ENCODE measurements around the gene MPDZ. TPM values are rescaled to one million over a fixed set of nuclear protein-coding genes. Genes with fewer than 3 reads are reported as not detected.

Gene MPDZ
- total RNA-seq, 4 donors from 2014 or later, result 34.2 to 53.9 (median 45.1) TPM

DNA sequence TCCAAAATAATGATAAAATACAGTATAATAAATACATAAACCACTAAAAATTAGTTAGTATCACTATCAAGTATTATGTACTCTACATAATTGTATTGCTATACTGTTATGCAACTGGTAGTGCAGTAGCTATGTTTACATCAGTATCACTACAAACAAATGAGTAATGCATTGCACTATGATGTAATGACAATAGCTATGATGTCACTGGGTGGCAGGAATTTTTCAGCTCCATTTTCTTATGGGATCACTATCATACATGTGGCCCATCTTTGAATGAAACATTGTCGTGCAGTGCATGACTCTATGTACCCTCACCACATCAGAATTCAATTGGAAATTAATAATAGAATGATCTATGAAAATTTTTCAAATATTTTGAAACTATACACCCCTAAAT lies 201.3 kb downstream of the MPDZ start:
- TF ChIP-seq POLR2A (IDR thresholded peaks at IDR 0.05) (no peak), CTCF (IDR thresholded peaks at IDR 0.05) (no peak)
- 86 to 100% methylated on average over 1 of the region's 1 CpG for WGBS, 2 donors
- Histone ChIP-seq H3K4me3 (replicated peaks in 1 of 3) (no peak overlapping the region), H3K27ac (no peak overlapping the region), H3K36me3 (no peaks in the 10 kb centered on the region), H3K27me3 (no peaks in the 10 kb centered on the region), H3K4me1 (no peaks in the 10 kb centered on the region), H3K9me3 (no peaks in the 10 kb centered on the region)
- intact Hi-C loops (cut with DNase I), result no loop called here
- DNase-seq, result no peak

DNA sequence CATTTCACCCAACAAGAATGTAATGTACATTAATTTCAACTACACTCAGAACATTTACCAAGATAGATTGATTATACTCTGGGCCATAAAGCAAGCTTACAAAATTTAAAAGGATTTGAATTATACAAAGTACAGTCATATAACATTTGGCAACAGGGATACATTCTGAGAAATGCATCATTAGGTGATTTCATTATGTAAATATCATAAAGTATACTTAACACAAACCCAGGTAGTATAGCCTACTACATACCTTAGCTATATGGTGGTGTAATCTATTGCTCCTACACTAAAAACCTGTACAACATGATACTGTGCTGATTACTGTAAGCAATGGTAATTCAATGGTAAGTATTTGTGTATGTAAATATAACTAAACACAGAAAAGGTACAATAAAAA lies 202.9 kb downstream of the MPDZ start:
- intact Hi-C loops (cut with DNase I), result no loop called here
- TF ChIP-seq POLR2A (IDR thresholded peaks at IDR 0.05), result no peak
- no peak for TF ChIP-seq CTCF (IDR thresholded peaks at IDR 0.05)
- no peaks in the 10 kb centered on the region for H3K4me1 ChIP-seq
- H3K27me3 ChIP-seq, result no peaks in the 10 kb centered on the region
- no peak overlapping the region for H3K27ac ChIP-seq
- no peak overlapping the region for H3K4me3 ChIP-seq (replicated peaks in 1 of 3)
- no peaks in the 10 kb centered on the region for H3K9me3 ChIP-seq
- no peak for DNase-seq
- no peaks in the 10 kb centered on the region for H3K36me3 ChIP-seq

- intact Hi-C loops (cut with DNase I), result no loop called here
- H3K4me3 ChIP-seq (replicated peaks in 1 of 3), result no peak overlapping the region
- DNase-seq, result no peak
- H3K36me3 ChIP-seq, result no peaks in the 10 kb centered on the region
- TF ChIP-seq POLR2A (IDR thresholded peaks at IDR 0.05) (no peak), CTCF (IDR thresholded peaks at IDR 0.05) (no peak)
- H3K9me3 ChIP-seq, result no peaks in the 10 kb centered on the region
- H3K4me1 ChIP-seq, result no peaks in the 10 kb centered on the region
- H3K27ac ChIP-seq, result no peak overlapping the region
- H3K27me3 ChIP-seq, result no peaks in the 10 kb centered on the region
Measured at GRCh38 chr9:13071921-13072320, 207.6 kb downstream of the MPDZ start.

DNA sequence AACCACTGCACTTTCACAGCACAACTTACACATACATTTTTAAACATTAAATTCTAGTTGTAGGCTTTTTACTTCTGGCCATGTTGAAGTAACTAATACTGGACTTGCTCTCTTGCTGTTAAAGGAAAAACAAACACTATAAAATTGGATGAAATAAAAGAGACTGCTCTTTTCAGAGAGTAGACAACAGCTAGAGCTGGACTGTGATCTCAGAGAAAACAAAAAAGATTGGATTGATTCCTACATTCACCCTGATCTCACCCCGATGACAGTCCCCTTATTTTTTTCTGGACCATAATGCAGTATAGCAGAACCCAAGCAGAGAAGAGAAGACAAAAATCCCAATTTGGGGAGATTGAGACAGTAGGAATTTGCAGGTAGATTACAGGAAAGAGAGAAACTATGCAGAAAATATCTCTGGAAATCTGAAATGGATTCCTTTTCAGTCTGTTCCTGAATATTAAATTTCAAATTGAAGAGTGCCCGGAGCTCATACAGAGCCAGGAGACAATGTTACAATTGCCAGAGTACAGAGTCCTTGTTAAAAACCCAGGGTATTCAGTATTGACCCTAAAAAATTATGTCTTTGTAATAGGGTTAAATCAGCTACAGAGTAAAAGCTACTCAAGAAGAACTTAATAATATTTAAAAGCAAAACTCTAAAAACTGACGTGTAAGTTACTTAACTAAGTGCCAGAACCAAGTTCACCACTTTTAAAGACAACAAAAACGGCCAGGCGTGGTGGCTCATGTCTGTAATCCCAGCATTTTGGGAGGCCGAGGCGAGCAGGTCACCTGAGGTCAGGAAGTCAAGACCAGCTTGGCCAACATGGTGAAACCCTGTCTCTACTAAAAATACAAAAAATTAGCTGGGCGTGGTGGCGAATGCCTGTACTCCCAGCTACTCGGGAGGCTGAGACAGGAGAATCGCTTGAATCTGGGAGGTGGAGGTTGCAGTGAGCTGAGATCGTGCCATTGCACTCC lies 208.6 kb downstream of the MPDZ start:
- Histone ChIP-seq H3K4me1 (no peaks in the 10 kb centered on the region), H3K9me3 (no peaks in the 10 kb centered on the region), H3K36me3 (no peaks in the 10 kb centered on the region), H3K27ac (no peak overlapping the region), H3K4me3 (replicated peaks in 1 of 3) (no peak overlapping the region), H3K27me3 (no peaks in the 10 kb centered on the region)
- TF ChIP-seq CTCF (IDR thresholded peaks at IDR 0.05) (no peak), POLR2A (IDR thresholded peaks at IDR 0.05) (no peak)
- intact Hi-C loops (cut with DNase I), result no loop called here
- DNase-seq, result no peak
- WGBS, 2 donors, result 90 to 93% methylated on average over 12 of the region's 12 CpGs

DNA sequence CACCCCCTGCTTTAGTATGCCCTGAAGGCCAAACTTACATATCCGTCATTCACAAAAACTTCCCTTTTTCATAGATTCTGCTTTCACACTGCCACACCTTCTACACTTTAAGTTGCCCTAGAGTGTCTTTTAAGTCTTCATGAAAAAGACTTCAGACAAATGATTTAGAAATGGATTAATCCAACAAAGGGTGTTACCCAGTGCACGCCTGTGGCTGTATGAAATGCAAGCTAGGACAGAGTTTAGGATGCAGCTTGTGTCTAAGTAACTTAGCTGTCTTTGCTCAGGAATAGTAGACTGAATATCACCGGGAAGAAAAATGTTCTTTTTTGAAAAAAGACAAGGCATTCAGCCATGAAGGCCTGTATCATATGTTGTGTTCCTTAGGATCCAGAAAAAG lies 210.0 kb downstream of the MPDZ start:
- no peak for TF ChIP-seq CTCF (IDR thresholded peaks at IDR 0.05)
- no peak for TF ChIP-seq POLR2A (IDR thresholded peaks at IDR 0.05)
- intact Hi-C loops (cut with DNase I), result no loop called here
- H3K36me3 ChIP-seq, result no peaks in the 10 kb centered on the region
- H3K9me3 ChIP-seq, result no peaks in the 10 kb centered on the region
- H3K27me3 ChIP-seq, result no peaks in the 10 kb centered on the region
- WGBS, 2 donors, result 90 to 93% methylated on average over 3 of the region's 3 CpGs
- H3K27ac ChIP-seq, result no peak overlapping the region
- DNase-seq, result no peak
- H3K4me3 ChIP-seq (replicated peaks in 1 of 3), result no peak overlapping the region
- no peaks in the 10 kb centered on the region for H3K4me1 ChIP-seq

Data from thyroid gland (tissue), 4 donors.